Liver (tissue), 9 donors: ENCODE data around the gene VSIG10. TPM values are rescaled to one million over a fixed set of nuclear protein-coding genes. Genes with fewer than 3 reads are reported as not detected.

Source experiments
- DNase-seq: peaks from one replicate; pipeline ENCODE4 v3.0.0-alpha.2; 2017; ENCODE audit warnings: low spot score
- H3K27ac ChIP-seq, 2 donors: one replicate each; pipeline ENCODE4 v1.7.0; 2013; ENCODE audit warnings: inconsistent platforms in 2 of 2, low read length in 2 of 2, control low read depth in 1 of 2, low read depth in 1 of 2, mild to moderate bottlenecking in 1 of 2
- H3K27me3 ChIP-seq, 4 donors: one replicate each; pipeline versions ENCODE4 v1.6.1 to v1.7.0; 2013; ENCODE audit warnings: low read length in 3 of 4, inconsistent platforms in 1 of 4, mild to moderate bottlenecking in 1 of 4, moderate library complexity in 1 of 4; ENCODE audit not compliant: control insufficient read depth in 4 of 4, insufficient read depth in 4 of 4
- H3K36me3 ChIP-seq, 4 donors: one replicate each; pipeline versions ENCODE4 v1.6.1 to v1.7.0; 2013; ENCODE audit warnings: low read length in 3 of 4, mild to moderate bottlenecking in 3 of 4, low read depth in 1 of 4, moderate library complexity in 1 of 4; ENCODE audit not compliant: control insufficient read depth in 4 of 4, insufficient read depth in 3 of 4
- H3K4me1 ChIP-seq, 4 donors: one replicate each; pipeline versions ENCODE4 v1.6.1 to v1.7.0; 2013; ENCODE audit warnings: low read length in 3 of 4, mild to moderate bottlenecking in 3 of 4, moderate library complexity in 1 of 4; ENCODE audit not compliant: control insufficient read depth in 4 of 4, insufficient read depth in 4 of 4
- H3K4me3 ChIP-seq, 3 donors: one replicate each; pipeline versions ENCODE4 v1.6.1 to v1.7.0; 2013; ENCODE audit warnings: low read length in 3 of 3, control low read depth in 1 of 3, low read depth in 1 of 3, mild to moderate bottlenecking in 1 of 3
- H3K9ac ChIP-seq, 2 donors: one replicate each; pipeline ENCODE4 v1.7.0; 2013; ENCODE audit warnings: low read length in 2 of 2, mild to moderate bottlenecking in 2 of 2, moderate library complexity in 2 of 2, control low read depth in 1 of 2, low read depth in 1 of 2
- H3K9me3 ChIP-seq, 4 donors: one replicate each; pipeline versions ENCODE4 v1.6.1 to v1.7.0; 2013; ENCODE audit warnings: low read length in 3 of 4; ENCODE audit not compliant: control insufficient read depth in 4 of 4
- EGR1 ChIP-seq, 2 donors: IDR thresholded peaks; 2 replicates each; pipeline ENCODE4 v1.6.1; 2016 to 2018; ENCODE audit warnings: antibody characterized with exemption in 2 of 2, low read depth in 2 of 2
- FOXA1 ChIP-seq: IDR thresholded peaks from 2 replicates; pipeline ENCODE4 v1.6.1; 2016; ENCODE audit warnings: antibody characterized with exemption
- FOXA2 ChIP-seq: IDR thresholded peaks from 2 replicates; pipeline ENCODE4 v1.6.1; 2016; ENCODE audit warnings: antibody characterized with exemption
- GABPA ChIP-seq, 2 donors: IDR thresholded peaks in 1 of 2; conservative IDR thresholded peaks in 1 of 2; 2 replicates each; pipeline ENCODE4 v1.6.1; 2016; ENCODE audit warnings: antibody characterized with exemption in 2 of 2, mild to moderate bottlenecking in 1 of 2, moderate library complexity in 1 of 2
- HNF4A ChIP-seq, 2 donors: conservative IDR thresholded peaks; 2 replicates each; pipeline ENCODE4 v1.6.1; 2016; ENCODE audit warnings: antibody characterized with exemption in 2 of 2, mild to moderate bottlenecking in 2 of 2
- HNF4G ChIP-seq: IDR thresholded peaks from 2 replicates; pipeline ENCODE4 v1.6.1; 2016; ENCODE audit warnings: antibody characterized with exemption
- JUND ChIP-seq, 2 donors: IDR thresholded peaks; 2 replicates each; pipeline ENCODE4 v1.6.1; 2016; ENCODE audit warnings: antibody characterized with exemption in 2 of 2
- NR2F2 ChIP-seq: IDR thresholded peaks from 2 replicates; pipeline ENCODE4 v1.6.1; 2016; ENCODE audit warnings: antibody characterized with exemption
- RAD21 ChIP-seq, 2 donors: IDR thresholded peaks; 2 replicates each; pipeline ENCODE4 v1.6.1; 2016; ENCODE audit warnings: antibody characterized with exemption in 2 of 2, mild to moderate bottlenecking in 2 of 2
- RXRA ChIP-seq, 2 donors: IDR thresholded peaks; 2 replicates each; pipeline ENCODE4 v1.6.1; 2017 to 2018; ENCODE audit warnings: antibody characterized with exemption in 2 of 2, mild to moderate bottlenecking in 1 of 2
- SP1 ChIP-seq: IDR thresholded peaks from 2 replicates; pipeline ENCODE4 v1.6.1; 2018; ENCODE audit warnings: antibody characterized with exemption, mild to moderate bottlenecking
- TAF1 ChIP-seq: conservative IDR thresholded peaks from 2 replicates; pipeline ENCODE4 v1.6.1; 2016; ENCODE audit warnings: antibody characterized with exemption, mild to moderate bottlenecking
- YY1 ChIP-seq: IDR thresholded peaks from 2 replicates; pipeline ENCODE4 v1.6.1; 2016; ENCODE audit warnings: antibody characterized with exemption, mild to moderate bottlenecking
- WGBS: extraction: QIAGEN DNeasy Blood & Tissue Kit; methylation state at CpG from one replicate; pipeline ENCODE4 v1.1.7; 2013; 5-methylcytosine and 5-hydroxymethylcytosine counted together
- polyA plus RNA-seq, 2 donors: library from polyadenylated mRNA; stranded (reverse) in 1 of 2; unstranded in 1 of 2; fragments of 200-250 nt in 1 of 2; fragments of >200 nt in 1 of 2; fragmentation: Nextera tagmentation in 1 of 2; extraction: Ambion mirVana in 1 of 2; gene quantifications; one replicate each; pipeline versions ENCODE4 v1.2.1 to v1.2.3, GENCODE V29; 2013 to 2015
- total RNA-seq, 2 donors: library from RNA; depleted of rRNA; stranded (reverse); fragments of >200 nt; gene quantifications; one replicate each; pipeline ENCODE4 v1.2.3, GENCODE V29; 2014
- TF ChIP-seq, protein P1 (sequence below): IDR thresholded peaks from 2 replicates; pipeline ENCODE4 v1.6.1; 2016; ENCODE audit warnings: antibody characterized with exemption, mild to moderate bottlenecking
- TF ChIP-seq, protein P2 (sequence below): IDR thresholded peaks from 2 replicates; pipeline ENCODE4 v1.6.1; 2016; ENCODE audit warnings: antibody characterized with exemption
- TF ChIP-seq, protein P3 (sequence below): IDR thresholded peaks from 2 replicates; pipeline ENCODE4 v1.6.1; 2016; ENCODE audit warnings: antibody characterized with exemption
- TF ChIP-seq, protein P4 (sequence below): IDR thresholded peaks from 2 replicates; pipeline ENCODE4 v1.6.1; 2016; ENCODE audit warnings: antibody characterized with exemption
- TF ChIP-seq, protein P5 (sequence below): fragments of 150-350 bp; IDR thresholded peaks from 2 replicates; pipeline ENCODE4 v1.5.1; 2017; ENCODE audit warnings: improper control_type of control experiment, low read depth, low read length; ENCODE audit not compliant: missing input control
- donor health status: healthy.
- donor health status: healthy.
- donor health status: healthy.
- donor health status: healthy.
- donor health status: healthy.

Gene VSIG10
- total and polyA plus RNA-seq, 4 donors, result 9.8 to 16.4 (median 11.7) TPM

DNA sequence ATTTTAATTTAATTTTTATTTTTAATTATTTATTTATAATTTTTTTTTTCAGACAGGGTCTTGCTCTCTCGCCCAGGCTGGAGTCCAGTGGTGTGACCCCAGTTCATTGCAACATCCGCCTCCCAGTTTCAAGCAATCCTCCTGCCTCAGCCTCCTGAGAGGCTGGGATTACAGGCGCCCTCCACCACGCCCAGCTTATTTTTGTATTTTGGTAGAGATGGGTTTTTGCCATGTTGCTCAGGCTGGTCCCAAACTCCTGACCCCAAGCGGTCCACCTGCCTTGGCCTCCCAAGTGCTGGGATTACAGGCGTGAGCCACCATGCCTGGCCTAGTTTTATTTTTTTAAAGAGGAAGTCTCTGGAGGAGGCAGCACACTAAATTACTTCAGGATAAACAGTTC is 18.5 kb upstream of the VSIG10 start:
- Histone ChIP-seq H3K4me1 (peaks cover 16 to 37% (median 29%) of the 10 kb centered on the region in 4 donors), H3K9me3 (no peaks in the 10 kb centered on the region), H3K4me3 (no peak overlapping the region), H3K27me3 (no peaks in the 10 kb centered on the region), H3K9ac (no peak overlapping the region), H3K36me3 (no peaks in the 10 kb centered on the region), H3K27ac (no peak overlapping the region)
- TF ChIP-seq RXRA (IDR thresholded peaks at IDR 0.05), result no peak
- TF ChIP-seq, protein P1, sequence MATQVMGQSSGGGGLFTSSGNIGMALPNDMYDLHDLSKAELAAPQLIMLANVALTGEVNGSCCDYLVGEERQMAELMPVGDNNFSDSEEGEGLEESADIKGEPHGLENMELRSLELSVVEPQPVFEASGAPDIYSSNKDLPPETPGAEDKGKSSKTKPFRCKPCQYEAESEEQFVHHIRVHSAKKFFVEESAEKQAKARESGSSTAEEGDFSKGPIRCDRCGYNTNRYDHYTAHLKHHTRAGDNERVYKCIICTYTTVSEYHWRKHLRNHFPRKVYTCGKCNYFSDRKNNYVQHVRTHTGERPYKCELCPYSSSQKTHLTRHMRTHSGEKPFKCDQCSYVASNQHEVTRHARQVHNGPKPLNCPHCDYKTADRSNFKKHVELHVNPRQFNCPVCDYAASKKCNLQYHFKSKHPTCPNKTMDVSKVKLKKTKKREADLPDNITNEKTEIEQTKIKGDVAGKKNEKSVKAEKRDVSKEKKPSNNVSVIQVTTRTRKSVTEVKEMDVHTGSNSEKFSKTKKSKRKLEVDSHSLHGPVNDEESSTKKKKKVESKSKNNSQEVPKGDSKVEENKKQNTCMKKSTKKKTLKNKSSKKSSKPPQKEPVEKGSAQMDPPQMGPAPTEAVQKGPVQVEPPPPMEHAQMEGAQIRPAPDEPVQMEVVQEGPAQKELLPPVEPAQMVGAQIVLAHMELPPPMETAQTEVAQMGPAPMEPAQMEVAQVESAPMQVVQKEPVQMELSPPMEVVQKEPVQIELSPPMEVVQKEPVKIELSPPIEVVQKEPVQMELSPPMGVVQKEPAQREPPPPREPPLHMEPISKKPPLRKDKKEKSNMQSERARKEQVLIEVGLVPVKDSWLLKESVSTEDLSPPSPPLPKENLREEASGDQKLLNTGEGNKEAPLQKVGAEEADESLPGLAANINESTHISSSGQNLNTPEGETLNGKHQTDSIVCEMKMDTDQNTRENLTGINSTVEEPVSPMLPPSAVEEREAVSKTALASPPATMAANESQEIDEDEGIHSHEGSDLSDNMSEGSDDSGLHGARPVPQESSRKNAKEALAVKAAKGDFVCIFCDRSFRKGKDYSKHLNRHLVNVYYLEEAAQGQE, result no peak
- no peak for TF ChIP-seq GABPA (IDR thresholded peaks at IDR 0.05 in 1 of 2, conservative IDR thresholded peaks at IDR 0.05 in 1 of 2)
- TF ChIP-seq NR2F2, result no peak
- TF ChIP-seq HNF4G, result no peak
- no peak for TF ChIP-seq HNF4A (conservative IDR thresholded peaks at IDR 0.05)
- no peak for TF ChIP-seq EGR1 (IDR thresholded peaks at IDR 0.05; ENCODE audit: low read depth in 2 of 2)
- no peak for TF ChIP-seq JUND (IDR thresholded peaks at IDR 0.05)
- TF ChIP-seq, protein P2, sequence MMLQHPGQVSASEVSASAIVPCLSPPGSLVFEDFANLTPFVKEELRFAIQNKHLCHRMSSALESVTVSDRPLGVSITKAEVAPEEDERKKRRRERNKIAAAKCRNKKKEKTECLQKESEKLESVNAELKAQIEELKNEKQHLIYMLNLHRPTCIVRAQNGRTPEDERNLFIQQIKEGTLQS, result no peak
- no peak for TF ChIP-seq FOXA2
- no peak for TF ChIP-seq RAD21 (IDR thresholded peaks at IDR 0.05)
- TF ChIP-seq FOXA1, result no peak
- WGBS, result 97% methylated on average over 6 of the region's 6 CpGs
- no peak for DNase-seq

DNA sequence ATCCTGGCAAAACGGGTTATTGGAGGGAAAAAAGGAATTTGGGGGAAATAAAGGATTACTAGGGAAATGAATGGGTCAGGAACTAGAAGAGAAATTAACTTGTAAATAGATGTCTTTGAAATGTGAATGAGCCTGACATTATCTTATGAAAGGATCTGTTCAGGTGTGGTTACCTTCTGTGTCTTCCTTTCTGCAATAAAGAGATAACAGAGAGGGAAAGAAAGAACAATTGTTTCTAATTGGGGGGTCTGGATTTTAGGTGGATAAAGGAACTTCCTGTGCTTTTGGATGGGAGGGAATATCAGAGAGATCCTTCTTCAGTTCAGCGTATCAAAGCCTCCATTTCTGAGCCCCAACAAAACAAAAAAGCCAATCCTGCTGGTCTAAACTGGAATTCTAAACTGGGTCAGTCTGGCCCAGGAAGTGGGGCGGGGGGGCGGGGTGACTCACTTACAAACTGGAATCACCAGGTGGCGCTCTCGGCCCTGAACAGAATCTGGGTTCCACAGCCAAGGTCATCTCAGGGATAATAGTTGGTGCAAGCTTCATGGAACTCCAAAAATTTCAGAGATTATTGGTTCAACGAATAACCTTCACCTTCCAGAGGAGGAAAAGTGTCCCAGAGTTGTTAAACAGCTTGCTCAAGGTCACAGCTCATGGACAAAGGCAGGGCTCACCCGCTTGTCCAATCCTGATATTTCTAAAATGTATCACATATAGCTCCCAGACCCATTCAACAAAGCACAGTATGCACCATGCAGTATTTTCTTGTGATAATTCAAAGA is 17.0 kb upstream of the VSIG10 start:
- H3K4me3 ChIP-seq, result no peak overlapping the region
- peaks cover 0 to 2% (median 0%) of the 10 kb centered on the region in 4 donors for H3K36me3 ChIP-seq
- TF ChIP-seq HNF4G (no peak), EGR1 (IDR thresholded peaks at IDR 0.05; ENCODE audit: low read depth in 2 of 2) (no peak), FOXA1 (no peak), RAD21 (IDR thresholded peaks at IDR 0.05) (peak; percentile 82 to 88), TAF1 (no peak), JUND (IDR thresholded peaks at IDR 0.05) (peak; percentile 12 to 46), YY1 (peak; percentile 41), FOXA2 (no peak), GABPA (IDR thresholded peaks at IDR 0.05 in 1 of 2, conservative IDR thresholded peaks at IDR 0.05 in 1 of 2) (no peak), HNF4A (conservative IDR thresholded peaks at IDR 0.05) (peak in 1 of 2 donors; percentile 60), RXRA (IDR thresholded peaks at IDR 0.05) (peak; percentile 49 to 67), NR2F2 (peak; percentile 40), SP1 (peak; percentile 40)
- TF ChIP-seq, protein P3, sequence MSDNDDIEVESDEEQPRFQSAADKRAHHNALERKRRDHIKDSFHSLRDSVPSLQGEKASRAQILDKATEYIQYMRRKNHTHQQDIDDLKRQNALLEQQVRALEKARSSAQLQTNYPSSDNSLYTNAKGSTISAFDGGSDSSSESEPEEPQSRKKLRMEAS, result no peak
- TF ChIP-seq, protein P2, result peak; percentile 17
- TF ChIP-seq, protein P1, result no peak
- TF ChIP-seq, protein P4, sequence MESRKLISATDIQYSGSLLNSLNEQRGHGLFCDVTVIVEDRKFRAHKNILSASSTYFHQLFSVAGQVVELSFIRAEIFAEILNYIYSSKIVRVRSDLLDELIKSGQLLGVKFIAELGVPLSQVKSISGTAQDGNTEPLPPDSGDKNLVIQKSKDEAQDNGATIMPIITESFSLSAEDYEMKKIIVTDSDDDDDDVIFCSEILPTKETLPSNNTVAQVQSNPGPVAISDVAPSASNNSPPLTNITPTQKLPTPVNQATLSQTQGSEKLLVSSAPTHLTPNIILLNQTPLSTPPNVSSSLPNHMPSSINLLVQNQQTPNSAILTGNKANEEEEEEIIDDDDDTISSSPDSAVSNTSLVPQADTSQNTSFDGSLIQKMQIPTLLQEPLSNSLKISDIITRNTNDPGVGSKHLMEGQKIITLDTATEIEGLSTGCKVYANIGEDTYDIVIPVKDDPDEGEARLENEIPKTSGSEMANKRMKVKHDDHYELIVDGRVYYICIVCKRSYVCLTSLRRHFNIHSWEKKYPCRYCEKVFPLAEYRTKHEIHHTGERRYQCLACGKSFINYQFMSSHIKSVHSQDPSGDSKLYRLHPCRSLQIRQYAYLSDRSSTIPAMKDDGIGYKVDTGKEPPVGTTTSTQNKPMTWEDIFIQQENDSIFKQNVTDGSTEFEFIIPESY, result peak; percentile 5
- TF ChIP-seq, protein P5, sequence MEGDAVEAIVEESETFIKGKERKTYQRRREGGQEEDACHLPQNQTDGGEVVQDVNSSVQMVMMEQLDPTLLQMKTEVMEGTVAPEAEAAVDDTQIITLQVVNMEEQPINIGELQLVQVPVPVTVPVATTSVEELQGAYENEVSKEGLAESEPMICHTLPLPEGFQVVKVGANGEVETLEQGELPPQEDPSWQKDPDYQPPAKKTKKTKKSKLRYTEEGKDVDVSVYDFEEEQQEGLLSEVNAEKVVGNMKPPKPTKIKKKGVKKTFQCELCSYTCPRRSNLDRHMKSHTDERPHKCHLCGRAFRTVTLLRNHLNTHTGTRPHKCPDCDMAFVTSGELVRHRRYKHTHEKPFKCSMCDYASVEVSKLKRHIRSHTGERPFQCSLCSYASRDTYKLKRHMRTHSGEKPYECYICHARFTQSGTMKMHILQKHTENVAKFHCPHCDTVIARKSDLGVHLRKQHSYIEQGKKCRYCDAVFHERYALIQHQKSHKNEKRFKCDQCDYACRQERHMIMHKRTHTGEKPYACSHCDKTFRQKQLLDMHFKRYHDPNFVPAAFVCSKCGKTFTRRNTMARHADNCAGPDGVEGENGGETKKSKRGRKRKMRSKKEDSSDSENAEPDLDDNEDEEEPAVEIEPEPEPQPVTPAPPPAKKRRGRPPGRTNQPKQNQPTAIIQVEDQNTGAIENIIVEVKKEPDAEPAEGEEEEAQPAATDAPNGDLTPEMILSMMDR, result peak; percentile 47
- H3K4me1 ChIP-seq, result peaks cover 8 to 31% (median 21%) of the 10 kb centered on the region in 4 donors
- peak overlapping the region; percentile 56 to 85 for H3K27ac ChIP-seq
- DNase-seq, result peak; percentile 85
- peak overlapping the region; percentile 17 to 72 for H3K9ac ChIP-seq
- H3K27me3 ChIP-seq, result no peaks in the 10 kb centered on the region
- H3K9me3 ChIP-seq, result no peaks in the 10 kb centered on the region
- WGBS, result 16% methylated on average over 8 of the region's 8 CpGs
